HG03135 (cell line): ENCODE results near the gene SAYSD1.

ENCODE experiments used
- ATAC-seq: cut with Tn5 transposase; IDR thresholded peaks from one replicate; pipeline ENCODE4 v1.9.1; 2021; ENCODE audit warnings: mild to moderate bottlenecking, moderate library complexity; ENCODE audit not compliant: unreplicated experiment

Gene SAYSD1

DNA sequence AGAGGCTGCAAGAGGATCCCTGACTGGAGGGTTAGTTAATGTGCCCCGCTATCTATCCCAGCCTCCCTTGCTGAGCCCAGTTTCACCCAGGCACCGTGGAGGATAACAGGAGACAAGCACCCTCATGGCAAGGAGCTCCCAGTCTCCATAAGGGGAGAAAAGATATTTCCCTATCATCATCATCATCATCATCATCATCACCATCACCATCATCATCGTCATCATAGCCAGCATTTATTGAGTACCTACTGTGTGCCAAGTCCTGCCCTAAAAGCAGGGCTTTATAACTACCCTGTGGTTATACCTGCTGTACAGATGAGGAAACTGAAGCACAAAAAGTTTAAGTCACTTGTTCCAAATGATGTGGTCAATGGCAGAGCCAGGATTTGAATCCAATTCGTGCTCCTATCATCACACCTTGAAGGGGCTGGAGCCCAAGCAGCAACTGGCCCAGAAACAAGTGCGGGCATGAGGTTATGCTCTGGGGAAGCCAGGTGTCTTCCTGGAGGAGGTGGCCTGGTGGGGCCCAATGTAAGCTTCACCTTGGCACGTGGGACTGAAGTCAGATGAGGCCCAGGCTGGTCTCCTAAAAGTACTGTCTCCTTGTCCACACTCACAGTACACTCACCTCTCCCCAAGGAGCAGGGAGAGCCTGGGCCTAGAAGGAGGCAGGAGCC is 56.4 kb downstream of the SAYSD1 start:
- no peak for ATAC-seq

DNA sequence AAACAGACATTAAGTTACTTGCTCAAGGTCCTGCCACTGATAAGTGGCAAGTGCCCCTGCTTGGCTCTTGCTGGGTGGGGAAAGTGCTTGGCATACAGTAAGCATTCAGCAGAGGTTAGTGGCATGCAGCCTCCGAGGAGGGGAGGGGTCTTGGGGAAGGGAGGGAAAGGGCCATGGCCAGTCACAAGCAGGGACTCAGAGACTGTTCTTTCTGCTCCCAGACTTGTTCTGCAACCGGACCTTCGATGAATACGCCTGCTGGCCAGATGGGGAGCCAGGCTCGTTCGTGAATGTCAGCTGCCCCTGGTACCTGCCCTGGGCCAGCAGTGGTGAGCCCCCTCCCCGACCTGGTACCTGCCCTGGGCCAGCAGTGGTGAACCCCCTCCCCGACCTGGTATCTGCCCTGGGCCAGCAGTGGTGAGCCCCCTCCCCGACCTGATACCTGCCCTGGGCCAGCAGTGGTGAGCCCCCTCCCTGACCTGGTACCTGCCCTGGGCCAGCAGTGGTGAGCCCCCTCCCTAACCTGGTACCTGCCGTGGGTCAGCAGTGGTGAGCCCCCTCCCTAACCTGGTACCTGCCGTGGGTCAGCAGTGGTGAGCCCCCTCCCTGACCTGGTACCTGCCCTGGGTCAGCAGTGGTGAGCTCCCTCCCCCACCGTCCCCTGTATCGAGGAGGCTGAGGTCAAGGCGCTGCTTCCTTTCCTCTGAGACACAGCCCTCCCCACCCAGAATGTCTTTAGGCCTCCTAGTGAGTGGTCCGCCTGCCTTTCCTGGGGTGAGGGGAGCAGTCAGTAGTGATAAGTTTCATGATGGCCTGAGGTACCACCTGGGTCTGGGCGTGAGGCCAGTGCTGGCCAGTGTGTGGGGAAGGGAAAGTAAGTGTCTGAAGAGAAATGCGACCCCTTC is 57.5 kb downstream of the SAYSD1 start:
- no peak for ATAC-seq

DNA sequence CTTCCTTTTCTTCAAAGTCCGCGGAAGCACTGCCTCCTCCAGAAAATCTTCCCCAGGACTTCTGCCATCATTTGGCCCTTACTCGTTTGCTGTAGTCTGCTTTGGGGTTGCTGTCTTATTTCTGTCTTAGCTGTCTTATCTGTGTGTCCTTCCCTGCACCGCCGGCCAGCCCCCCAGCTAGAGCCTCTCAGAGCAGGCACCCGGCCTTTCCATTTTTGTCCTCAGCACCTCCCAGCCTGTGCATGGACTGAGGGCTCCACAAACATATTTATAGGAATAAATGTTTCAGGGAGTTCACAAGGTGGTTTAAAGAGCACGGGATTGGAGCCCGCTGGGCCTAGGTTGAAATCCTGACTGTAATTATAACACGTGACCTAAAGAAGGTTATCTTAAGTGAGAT is 58.3 kb downstream of the SAYSD1 start:
- no peak for ATAC-seq

DNA sequence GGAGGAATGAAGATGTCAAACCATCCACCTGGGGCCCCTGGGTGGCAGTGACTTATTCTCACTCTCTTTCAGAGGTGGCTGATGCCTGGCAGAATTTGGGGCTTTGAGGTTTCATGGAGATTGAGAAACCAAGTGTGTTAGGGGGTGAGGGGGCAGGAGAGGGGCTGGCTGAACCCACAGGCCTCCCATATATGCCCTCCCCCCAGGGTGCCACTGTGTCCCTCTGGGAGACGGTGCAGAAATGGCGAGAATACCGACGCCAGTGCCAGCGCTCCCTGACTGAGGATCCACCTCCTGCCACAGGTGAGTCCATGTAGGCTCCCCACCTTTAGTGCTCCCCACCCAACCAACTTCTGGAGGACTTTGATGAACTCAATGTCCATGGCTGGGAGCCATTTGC is 58.8 kb downstream of the SAYSD1 start:
- ATAC-seq, result no peak

DNA sequence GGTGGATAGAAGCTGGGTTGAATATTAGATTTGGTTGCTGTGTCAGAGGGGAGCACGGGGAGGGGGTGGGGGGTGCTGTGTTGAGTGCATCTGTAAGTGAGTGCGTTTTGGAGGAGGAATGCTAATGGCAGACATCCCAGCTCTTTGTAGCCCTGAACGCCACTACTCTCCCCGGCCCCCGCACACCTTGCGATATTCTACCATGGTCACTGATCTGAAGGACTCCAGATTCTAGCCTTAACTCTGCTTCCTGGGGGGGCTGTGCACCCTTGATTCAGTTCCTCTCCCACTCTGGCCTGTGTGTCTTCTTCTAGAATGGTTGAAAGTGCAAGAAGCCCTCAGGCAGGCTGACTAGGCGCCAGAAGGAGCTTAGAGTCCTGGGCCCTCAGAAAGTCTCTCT is 59.3 kb downstream of the SAYSD1 start:
- ATAC-seq, result no peak

DNA sequence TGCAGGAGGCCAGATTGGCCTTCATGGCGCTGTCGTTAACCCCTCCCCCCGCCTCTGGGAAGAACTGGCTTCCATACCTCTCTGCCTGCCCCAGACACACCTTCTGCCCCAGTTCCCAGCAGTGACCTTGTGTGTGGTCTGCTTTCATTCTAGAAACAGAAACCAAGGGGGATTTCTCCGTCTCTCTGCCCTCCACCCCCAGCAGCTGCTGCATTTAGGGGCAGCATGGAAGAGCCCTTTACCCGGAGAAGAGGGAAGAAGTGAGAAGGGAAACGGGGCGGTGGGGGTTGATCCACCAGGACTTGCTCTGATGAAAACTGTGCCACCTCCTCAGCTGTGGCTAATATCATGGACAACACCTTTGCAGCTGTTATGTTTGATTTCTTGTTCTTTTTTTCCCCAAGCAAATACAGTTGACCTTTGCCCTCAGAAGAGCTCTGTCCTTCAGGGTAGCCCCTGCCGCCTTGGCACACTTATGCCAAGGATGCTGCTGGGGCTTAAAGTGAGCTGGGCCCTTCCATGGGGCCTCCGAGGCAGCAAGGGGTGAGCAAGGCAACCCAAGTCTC is 60.3 kb downstream of the SAYSD1 start:
- ATAC-seq, result no peak
